Measurements from ENCODE around the gene NANOS2. TPM values are rescaled to one million over a fixed set of nuclear protein-coding genes. Genes with fewer than 3 reads are reported as not detected.

Gene NANOS2
- not detected in 2 replicates for total RNA-seq

- Histone ChIP-seq H3K4me2 (ENCODE audit: insufficient read depth, low read length) (no peak within 1 kb of the TSS), H3K4me3 (ENCODE audit: insufficient read depth, low read length) (no peak within 1 kb of the TSS), H3K36me3 (ENCODE audit: insufficient read depth, low read length) (no peaks in the 10 kb centered on the region), H3K9me3 (ENCODE audit: low read depth, low read length) (no peaks in the 10 kb centered on the region), H3K27me3 (ENCODE audit: insufficient read depth, low read length) (peaks cover 16% of the 10 kb centered on the region), H4K20me1 (ENCODE audit: insufficient read depth, low read length) (no peaks in the 10 kb centered on the region), H3K4me1 (ENCODE audit: insufficient read depth, low read length) (no peaks in the 10 kb centered on the region), H2AFZ (ENCODE audit: low read length) (no peak within 1 kb of the TSS), H3K79me2 (ENCODE audit: insufficient read depth, low read length) (no peaks in the 10 kb centered on the region), H3K27ac (ENCODE audit: low read depth, low read length) (no peak within 1 kb of the TSS)
- DNase-seq (ENCODE audit: insufficient read length, low spot score, missing footprints): peak; percentile 26
- no peak for TF ChIP-seq CTCF (IDR thresholded peaks at IDR 0.05; ENCODE audit: extremely low read depth, low read depth, low read length)
Observed at GRCh38 chr19:45913874-45914830, at the start of gene NANOS2. NANOS2 (minus strand) TSS chr19:45914778; CDS start chr19:45914693, 85 bp downstream.

- no peaks in the 10 kb centered on the region for H3K36me3 ChIP-seq (ENCODE audit: insufficient read depth, low read length)
- peaks cover 17% of the 10 kb centered on the region for H3K27me3 ChIP-seq (ENCODE audit: insufficient read depth, low read length)
- H3K4me1 ChIP-seq (ENCODE audit: insufficient read depth, low read length): no peaks in the 10 kb centered on the region
- no peak overlapping the region for H3K4me2 ChIP-seq (ENCODE audit: insufficient read depth, low read length)
- H3K4me3 ChIP-seq (ENCODE audit: insufficient read depth, low read length): no peak overlapping the region
- H2AFZ ChIP-seq (ENCODE audit: low read length): no peak overlapping the region
- H3K79me2 ChIP-seq (ENCODE audit: insufficient read depth, low read length): no peaks in the 10 kb centered on the region
- TF ChIP-seq CTCF (IDR thresholded peaks at IDR 0.05; ENCODE audit: extremely low read depth, low read depth, low read length): no peak
- H4K20me1 ChIP-seq (ENCODE audit: insufficient read depth, low read length): no peaks in the 10 kb centered on the region
- no peaks in the 10 kb centered on the region for H3K9me3 ChIP-seq (ENCODE audit: low read depth, low read length)
- DNase-seq (ENCODE audit: insufficient read length, low spot score, missing footprints): no peak
- H3K27ac ChIP-seq (ENCODE audit: low read depth, low read length): no peak overlapping the region
Observed at GRCh38 chr19:45962021-45962420, 47.4 kb upstream of the NANOS2 start.

GRCh38 chr19:45960595-45961235 is 46.1 kb upstream of the NANOS2 start:
- H3K4me2 ChIP-seq (ENCODE audit: insufficient read depth, low read length): no peak overlapping the region
- H3K27me3 ChIP-seq (ENCODE audit: insufficient read depth, low read length): peaks cover 14% of the 10 kb centered on the region
- H4K20me1 ChIP-seq (ENCODE audit: insufficient read depth, low read length): no peaks in the 10 kb centered on the region
- H3K36me3 ChIP-seq (ENCODE audit: insufficient read depth, low read length): no peaks in the 10 kb centered on the region
- H3K4me1 ChIP-seq (ENCODE audit: insufficient read depth, low read length): no peaks in the 10 kb centered on the region
- no peak overlapping the region for H3K27ac ChIP-seq (ENCODE audit: low read depth, low read length)
- DNase-seq (ENCODE audit: insufficient read length, low spot score, missing footprints): peak; percentile 37
- H3K9me3 ChIP-seq (ENCODE audit: low read depth, low read length): no peaks in the 10 kb centered on the region
- H2AFZ ChIP-seq (ENCODE audit: low read length): no peak overlapping the region
- no peak overlapping the region for H3K4me3 ChIP-seq (ENCODE audit: insufficient read depth, low read length)
- no peaks in the 10 kb centered on the region for H3K79me2 ChIP-seq (ENCODE audit: insufficient read depth, low read length)
- no peak for TF ChIP-seq CTCF (IDR thresholded peaks at IDR 0.05; ENCODE audit: extremely low read depth, low read depth, low read length)

- Histone ChIP-seq H3K27me3 (ENCODE audit: insufficient read depth, low read length) (peaks cover 10% of the 10 kb centered on the region), H3K9me3 (ENCODE audit: low read depth, low read length) (no peaks in the 10 kb centered on the region), H4K20me1 (ENCODE audit: insufficient read depth, low read length) (no peaks in the 10 kb centered on the region), H3K4me1 (ENCODE audit: insufficient read depth, low read length) (no peaks in the 10 kb centered on the region), H3K4me2 (ENCODE audit: insufficient read depth, low read length) (no peak overlapping the region), H3K79me2 (ENCODE audit: insufficient read depth, low read length) (no peaks in the 10 kb centered on the region), H3K27ac (ENCODE audit: low read depth, low read length) (no peak overlapping the region), H2AFZ (ENCODE audit: low read length) (no peak overlapping the region), H3K4me3 (ENCODE audit: insufficient read depth, low read length) (no peak overlapping the region), H3K36me3 (ENCODE audit: insufficient read depth, low read length) (no peaks in the 10 kb centered on the region)
- DNase-seq (ENCODE audit: insufficient read length, low spot score, missing footprints): peak; percentile 51
- TF ChIP-seq CTCF (IDR thresholded peaks at IDR 0.05; ENCODE audit: extremely low read depth, low read depth, low read length): no peak
Observed at GRCh38 chr19:45959517-45960025, 45.0 kb upstream of the NANOS2 start.

All from osteoblast (primary cell).